Neural cell (in vitro differentiated cells): Measurements from ENCODE around the gene SWAP70.

ENCODE experiments used
- CTCF ChIP-seq: fragments of 450-650 bp; IDR thresholded peaks from 2 replicates; pipeline ENCODE4 v1.5.1; 2014; ENCODE audit warnings: antibody characterized with exemption, mild to moderate bottlenecking, moderate library complexity; ENCODE audit not compliant: poor library complexity, severe bottlenecking
- POLR2AphosphoS5 ChIP-seq: IDR thresholded peaks from 2 replicates; pipeline ENCODE4 v1.6.1; 2012
- TAF1 ChIP-seq: IDR thresholded peaks from 2 replicates; pipeline ENCODE4 v1.6.1; 2012; ENCODE audit warnings: low read depth

- no peak for TF ChIP-seq TAF1
- TF ChIP-seq CTCF: no peak
- no peak for TF ChIP-seq POLR2AphosphoS5
These were observed 8.5 kb downstream of the SWAP70 start for GRCh38 chr11:9672288-9672916.
